HL-60/S4 treated with phorbol 12-myristate 13-acetate at 8.2 ng/mL for 4 days and 3 days (cell line): ENCODE data around the gene SHROOM1.
"Not testable (repeated sequence)": the region's sequence is repeated elsewhere in the genome, so short reads cannot be mapped to it uniquely, and the experiment has no call there.

Source experiments
- in situ Hi-C: fragments of 300-500 bp; cut with MboI; formaldehyde crosslinking; loops from 2 replicates; pipeline ENCODE4 v1.15.0; 2022; ENCODE audit warnings: low sequenced_read_pairs

The SHROOM1 gene

DNA sequence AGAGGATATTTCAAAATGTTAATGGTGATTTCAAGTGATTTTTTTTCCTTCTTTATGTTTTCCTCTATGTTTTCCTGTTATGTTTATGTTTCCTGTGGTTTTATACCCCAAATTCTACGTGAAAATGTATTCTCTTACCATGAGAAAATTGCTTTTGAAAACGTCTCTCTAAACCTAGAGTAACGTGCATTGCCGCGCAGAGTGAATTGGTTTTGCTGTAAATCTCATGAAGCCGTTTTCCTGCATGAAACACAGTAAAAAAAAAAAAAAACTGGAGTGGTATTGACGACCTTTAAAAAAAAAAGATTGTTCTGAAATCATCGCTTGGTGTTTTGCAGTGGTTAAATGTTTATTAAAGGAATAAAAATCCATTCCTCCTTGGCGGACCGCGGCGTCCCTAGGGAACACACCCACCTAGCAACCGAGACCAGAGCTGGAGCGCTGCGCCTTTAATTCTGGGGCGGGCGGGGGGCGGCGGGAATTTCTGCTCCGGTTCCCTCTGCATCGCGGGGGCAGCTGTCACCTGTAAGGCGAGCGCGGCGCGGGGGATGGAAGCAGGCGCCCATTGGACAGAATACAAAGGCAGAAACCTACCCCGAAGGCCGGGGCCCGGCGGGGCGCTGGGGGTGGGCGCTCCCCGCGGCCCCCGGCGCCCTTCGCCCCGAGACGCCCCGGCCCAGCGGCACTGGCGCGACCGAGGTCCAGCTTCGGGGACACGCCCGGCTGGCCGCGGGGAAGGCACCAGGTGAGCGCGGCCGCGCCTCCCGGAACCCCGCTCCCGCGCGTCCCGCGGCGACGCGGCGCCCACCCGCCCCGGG, 17.5 kb downstream of the SHROOM1 start, which contains the start of gene SOWAHA:
TSS of gene SOWAHA (plus strand) at position 522 of the 818 bp plus-strand sequence. CDS start 320 bp downstream, outside the sequence.
- in situ Hi-C loops = no loop called here

DNA sequence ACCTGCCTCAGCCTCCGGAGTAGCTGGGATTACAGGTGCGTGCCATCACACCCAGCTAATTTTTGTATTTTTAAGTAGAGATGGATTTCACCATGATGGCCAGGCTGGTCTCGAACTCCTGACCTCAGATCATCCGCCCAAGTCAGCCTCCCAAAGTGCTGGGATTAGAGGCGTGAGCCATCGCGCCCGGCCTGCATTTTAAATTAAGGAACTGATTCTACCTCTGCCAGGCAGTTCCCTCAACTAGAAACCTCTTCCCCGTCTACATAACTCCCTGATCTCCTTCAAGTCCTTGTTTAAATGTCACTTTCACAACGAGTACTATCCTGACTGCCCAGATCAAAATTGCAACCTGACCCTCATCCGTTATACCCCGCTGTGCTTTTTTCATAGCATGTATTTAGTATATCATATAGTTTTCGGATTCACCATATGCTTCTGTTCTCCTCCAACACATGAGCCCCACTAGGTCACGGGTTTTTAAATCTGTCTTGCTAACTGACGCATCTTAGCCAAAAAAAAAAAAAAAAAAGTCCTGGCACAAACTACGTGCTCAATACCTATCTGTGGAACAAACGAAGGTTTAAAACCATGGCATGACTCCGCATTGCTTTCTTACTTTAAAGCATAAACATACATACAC, 18.2 kb downstream of the SHROOM1 start:
- in situ Hi-C loops = no loop called here

- in situ Hi-C loops = no loop called here
These were observed 19.8 kb downstream of the SHROOM1 start for GRCh38 chr5:132810605-132811004.

- in situ Hi-C loops = no loop called here
These were observed 21.6 kb downstream of the SHROOM1 start for GRCh38 chr5:132808866-132809265.

GRCh38 chr5:132808448-132808847, 22.0 kb downstream of the SHROOM1 start:
- in situ Hi-C loops = no loop called here

- in situ Hi-C loops = no loop called here
These were observed 23.1 kb downstream of the SHROOM1 start for GRCh38 chr5:132807163-132807838.

DNA sequence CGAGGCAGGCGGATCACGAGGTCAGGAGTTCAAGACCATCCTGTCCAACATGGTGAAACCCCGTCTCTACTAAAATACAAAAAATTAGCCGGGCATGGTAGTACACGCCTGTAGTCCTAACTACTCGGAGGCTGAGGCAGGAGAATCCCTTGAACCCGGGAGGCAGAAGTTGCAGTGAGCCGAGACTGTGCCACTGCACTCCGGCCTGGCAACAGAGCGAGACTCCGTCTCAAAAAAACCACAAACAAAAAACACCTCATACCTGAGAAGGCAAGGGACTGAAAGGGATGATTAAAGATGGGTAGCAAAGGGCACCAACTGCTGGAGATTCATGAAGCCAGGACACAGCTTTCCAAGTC, 23.7 kb downstream of the SHROOM1 start:
- in situ Hi-C loops = not testable (repeated sequence)

DNA sequence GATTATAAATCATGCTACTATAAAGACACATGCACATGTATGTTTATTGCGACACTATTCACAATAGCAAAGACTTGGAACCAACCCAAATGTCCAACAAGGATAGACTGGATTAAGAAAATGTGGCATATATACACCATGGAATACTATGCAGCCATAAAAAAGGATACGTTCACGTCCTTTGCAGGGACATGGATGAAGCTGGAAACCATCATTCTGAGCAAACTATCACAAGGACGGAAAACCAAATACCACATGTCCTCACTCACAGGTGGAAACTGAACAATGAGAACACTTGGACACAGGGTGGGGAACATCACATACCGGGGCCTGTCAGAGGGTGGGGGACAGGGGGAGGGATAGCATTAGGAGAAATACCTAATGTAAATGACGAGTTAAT, 24.6 kb downstream of the SHROOM1 start:
- in situ Hi-C loops = not testable (repeated sequence)

DNA sequence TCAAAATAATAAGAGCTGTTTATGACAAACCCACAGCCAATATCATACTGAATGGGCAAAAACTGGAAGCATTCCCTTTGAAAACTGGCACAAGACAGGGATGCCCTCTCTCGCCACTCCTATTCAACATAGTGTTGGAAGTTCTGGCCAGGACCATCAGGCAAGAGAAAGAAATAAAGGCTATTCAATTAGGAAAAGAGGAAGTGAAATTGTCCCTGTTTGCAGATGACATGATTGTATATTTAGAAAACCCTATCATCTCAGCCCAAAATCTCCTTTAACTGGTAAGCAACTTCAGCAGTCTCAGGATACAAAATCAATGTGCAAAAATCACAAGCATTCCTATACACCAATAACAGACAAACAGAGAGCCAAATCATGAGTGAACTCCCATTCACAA, 26.2 kb downstream of the SHROOM1 start:
- in situ Hi-C loops = not testable (repeated sequence)

GRCh38 chr5:132802685-132803066, 27.8 kb downstream of the SHROOM1 start:
- in situ Hi-C loops = not testable (repeated sequence)

GRCh38 chr5:132802044-132802684, 28.3 kb downstream of the SHROOM1 start:
- in situ Hi-C loops = no loop called here

- in situ Hi-C loops = no loop called here
These were observed 29.9 kb downstream of the SHROOM1 start for GRCh38 chr5:132800545-132800944.

DNA sequence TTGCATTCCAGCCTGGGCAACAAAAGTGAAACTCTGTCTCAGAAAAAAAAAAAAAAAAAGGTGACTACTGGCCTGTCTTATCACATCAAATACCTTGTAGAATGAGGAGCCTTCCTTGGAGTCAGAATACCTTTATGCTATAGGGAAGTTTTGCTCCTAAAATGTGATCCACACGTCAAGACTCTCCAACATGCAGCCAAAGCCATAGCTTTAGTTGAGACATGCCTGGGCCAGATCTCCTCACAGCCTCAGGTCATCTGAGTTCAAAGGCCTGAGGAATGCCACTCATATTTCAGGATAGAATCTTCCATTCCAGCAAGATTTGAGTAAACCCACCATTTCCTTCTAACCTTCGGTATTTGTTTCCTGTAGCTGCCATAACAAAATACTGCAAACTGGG, 31.1 kb downstream of the SHROOM1 start:
- in situ Hi-C loops = no loop called here

DNA sequence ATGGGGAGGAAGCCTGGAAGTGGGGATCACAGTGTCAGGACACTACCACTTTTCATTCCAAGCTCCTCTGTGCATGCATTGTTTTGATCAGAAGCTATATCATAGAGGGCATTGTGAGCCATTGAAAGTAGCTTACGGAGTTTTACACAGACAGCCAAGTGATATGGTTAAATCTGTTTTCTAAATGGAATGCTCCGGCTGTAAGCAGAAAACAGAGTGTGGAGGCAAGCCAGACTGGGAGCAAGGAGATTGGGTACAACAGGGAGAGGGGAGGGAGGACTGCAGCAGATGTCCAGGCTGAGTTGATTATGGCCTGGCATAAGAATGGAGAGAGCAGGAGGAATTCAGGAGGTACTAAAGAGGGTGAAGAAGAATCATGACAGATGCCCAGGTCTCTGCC, 32.8 kb downstream of the SHROOM1 start:
- in situ Hi-C loops = no loop called here

GRCh38 chr5:132791026-132791425, 39.4 kb downstream of the SHROOM1 start:
- in situ Hi-C loops = no loop called here

DNA sequence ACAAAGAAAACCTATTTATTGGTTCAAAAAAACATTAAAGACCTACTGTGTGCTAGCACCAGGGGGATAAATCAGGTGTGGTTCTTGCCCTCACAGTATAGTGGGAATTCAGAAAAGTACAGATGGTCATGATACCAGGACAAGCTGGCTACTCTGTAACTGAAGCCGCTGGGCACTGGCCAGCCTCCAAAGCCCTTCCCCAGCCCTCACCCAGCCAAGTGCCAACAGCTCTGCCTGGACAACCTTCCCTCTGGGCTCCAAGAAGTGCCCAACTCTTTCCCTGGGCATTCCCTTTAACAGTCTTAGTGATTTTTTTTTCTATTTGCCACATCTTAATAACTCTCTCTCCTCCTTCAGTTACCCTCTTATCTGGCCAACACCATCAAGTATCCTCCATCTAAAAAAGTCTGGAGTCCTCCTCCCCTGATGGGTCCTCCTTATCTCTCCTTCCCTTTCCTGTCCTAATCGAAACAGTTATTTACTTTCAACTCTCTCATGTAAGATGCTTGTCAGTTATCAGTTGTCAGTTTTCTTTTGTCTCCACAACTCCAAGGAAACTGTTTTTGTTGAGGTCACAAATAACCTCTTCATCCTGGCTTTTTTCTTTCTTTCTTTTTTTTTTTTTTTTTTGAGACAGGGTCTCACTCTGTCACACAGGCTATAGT, 40.1 kb downstream of the SHROOM1 start:
- in situ Hi-C loops = no loop called here

- in situ Hi-C loops = no loop called here
These were observed 41.2 kb downstream of the SHROOM1 start for GRCh38 chr5:132788990-132789886.

- in situ Hi-C loops = no loop called here
These were observed 41.9 kb downstream of the SHROOM1 start for GRCh38 chr5:132788508-132788907.

DNA sequence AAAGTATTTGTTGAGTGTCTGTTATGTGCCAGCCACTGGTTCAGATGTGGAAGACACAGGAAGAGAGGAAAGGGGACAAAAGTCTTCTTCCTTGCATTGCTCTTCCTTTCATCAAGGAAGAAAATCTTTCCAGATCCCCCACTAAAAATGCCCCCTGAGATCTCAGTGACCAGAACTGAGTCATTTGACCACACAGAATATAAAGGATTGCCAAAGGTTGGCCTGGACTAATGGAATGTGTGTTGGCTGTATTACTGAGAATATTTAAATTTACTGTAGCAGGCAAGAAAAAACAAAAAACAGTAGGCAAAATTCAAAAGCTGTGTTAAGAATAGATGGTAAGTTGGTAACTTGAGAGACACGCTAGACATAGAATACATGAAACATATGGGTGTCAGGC, 43.4 kb downstream of the SHROOM1 start:
- in situ Hi-C loops = no loop called here

GRCh38 chr5:132785864-132786263, 44.6 kb downstream of the SHROOM1 start:
- in situ Hi-C loops = no loop called here
